GM18520 (cell line): ENCODE measurements around the gene ARHGEF10L.

Experiments
- ATAC-seq: cut with Tn5 transposase; IDR thresholded peaks from one replicate; pipeline ENCODE4 v1.9.1; 2021; ENCODE audit not compliant: unreplicated experiment

The ARHGEF10L gene

GRCh38 chr1:17670587-17671313, 131.3 kb downstream of the ARHGEF10L start:
- ATAC-seq: no peak

DNA sequence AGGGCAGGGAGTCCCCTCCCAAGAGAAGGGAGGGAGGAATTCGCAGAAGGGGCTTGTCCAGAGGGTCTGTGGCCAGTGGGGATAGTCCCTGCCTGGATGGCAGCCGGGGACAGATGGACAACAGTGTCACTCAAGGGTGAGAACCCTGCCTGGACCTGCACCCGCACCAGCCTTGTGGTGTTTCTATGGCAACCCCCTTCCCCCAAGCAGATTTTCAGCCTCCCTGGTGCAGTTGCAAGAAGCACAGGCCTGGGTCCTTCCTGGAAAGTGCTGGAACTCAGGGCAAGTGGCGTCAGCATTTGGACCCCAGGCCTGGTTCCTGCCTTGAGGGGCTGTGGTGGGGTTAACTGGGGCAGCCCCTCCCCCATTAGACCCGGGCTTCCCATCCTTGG, 131.8 kb downstream of the ARHGEF10L start:
- no peak for ATAC-seq

DNA sequence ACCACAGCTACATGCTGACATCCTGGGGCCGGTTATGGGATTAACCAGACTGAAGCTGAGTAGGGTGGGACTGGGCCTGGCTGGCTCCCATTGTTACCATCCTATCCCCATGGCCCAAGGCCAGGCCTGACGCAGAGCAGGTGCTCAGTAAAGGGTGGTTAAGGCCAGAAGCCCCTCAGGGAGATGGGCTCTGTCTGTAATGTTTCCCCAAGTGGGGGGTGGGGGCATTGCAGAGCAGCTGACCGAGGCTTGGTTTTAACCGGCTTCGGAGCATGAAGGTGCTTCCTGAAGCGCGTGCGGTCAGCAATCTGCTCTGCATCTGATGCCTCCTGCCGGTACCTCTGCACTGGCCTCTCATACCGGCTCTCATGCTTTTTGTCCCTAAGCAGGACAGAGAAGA, 132.2 kb downstream of the ARHGEF10L start:
- no peak for ATAC-seq

DNA sequence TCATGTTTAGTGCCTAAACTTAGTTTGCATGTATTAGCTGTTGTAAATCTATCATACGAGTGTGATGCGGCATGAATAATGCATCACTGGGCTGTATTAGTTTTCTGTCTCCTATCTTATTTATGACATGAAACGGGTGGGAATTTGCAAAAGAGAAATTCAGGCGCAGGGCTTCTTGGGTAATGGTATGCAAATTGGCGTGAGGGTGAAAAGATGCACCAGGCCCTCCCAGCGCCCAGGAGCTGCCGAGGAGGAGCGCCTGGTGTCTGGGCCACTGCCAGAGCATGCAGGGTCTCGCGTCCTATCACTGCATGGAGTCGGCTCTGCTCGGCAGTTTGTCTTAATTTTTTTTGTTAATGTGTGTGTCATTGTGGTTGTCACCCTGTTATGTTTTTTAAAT, 132.7 kb downstream of the ARHGEF10L start:
- ATAC-seq: no peak

DNA sequence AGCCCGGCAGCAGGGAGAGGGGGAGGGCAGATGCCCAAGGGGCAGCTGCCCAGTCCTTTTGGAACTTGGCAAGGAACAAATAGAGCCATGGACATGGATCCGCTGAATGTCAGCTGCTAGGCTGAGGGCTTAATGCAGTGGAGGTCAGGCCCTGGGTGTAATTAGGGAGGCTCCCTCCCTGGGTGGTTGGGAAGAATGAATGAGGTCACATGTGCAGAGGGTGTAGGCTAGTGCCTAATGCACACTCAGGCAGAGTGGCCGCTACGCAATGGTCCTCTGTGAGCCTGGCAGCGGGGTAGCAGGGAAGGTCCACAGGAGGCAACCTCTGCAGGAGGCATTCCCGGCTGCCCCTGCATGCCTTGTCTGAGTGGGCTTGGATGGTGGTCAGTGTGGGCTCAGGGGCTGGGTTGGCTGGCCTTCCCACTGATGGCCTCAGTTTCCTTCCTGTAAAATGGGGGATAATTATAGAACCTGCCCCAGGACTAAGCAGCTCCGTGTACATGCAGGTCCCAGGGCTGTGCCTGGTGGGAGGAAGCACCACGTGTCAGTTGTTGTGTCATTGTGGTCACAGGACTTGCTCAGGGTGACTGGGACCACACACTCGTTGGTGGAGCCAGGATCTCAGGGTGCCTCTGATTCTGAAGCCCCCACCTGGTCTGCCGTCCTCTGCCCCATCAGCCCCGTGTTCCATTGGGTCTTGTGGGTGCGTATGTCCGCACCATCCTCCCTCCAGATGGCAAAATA, 134.0 kb downstream of the ARHGEF10L start:
- no peak for ATAC-seq

GRCh38 chr1:17674726-17675500, 135.4 kb downstream of the ARHGEF10L start:
- ATAC-seq: no peak

GRCh38 chr1:17675744-17676143, 136.2 kb downstream of the ARHGEF10L start:
- ATAC-seq: no peak

GRCh38 chr1:17676387-17677060, 137.0 kb downstream of the ARHGEF10L start:
- no peak for ATAC-seq

- no peak for ATAC-seq
Observed at GRCh38 chr1:17678011-17678410, 138.5 kb downstream of the ARHGEF10L start.

DNA sequence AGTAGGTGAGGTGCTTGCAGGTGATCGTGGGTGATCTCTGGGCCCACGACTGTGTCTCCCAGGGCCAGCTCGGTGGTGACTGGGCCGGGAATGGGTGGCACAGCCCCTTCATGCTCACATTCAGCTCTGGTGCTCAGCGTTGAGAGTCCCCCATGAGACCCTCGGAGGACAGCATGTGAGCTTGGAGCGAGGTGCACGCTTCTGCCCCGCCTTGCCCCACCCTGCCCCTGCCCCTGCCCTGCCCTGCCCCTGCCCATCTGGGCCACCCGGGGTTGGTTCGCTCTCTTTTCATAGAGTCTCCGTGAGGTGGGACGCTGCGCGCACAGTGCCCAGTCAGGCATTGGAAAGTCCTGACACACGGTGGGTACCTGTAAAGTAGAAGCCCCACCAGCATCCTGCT, 140.4 kb downstream of the ARHGEF10L start:
- no peak for ATAC-seq

- ATAC-seq: no peak
Observed at GRCh38 chr1:17680308-17680707, 140.8 kb downstream of the ARHGEF10L start.

DNA sequence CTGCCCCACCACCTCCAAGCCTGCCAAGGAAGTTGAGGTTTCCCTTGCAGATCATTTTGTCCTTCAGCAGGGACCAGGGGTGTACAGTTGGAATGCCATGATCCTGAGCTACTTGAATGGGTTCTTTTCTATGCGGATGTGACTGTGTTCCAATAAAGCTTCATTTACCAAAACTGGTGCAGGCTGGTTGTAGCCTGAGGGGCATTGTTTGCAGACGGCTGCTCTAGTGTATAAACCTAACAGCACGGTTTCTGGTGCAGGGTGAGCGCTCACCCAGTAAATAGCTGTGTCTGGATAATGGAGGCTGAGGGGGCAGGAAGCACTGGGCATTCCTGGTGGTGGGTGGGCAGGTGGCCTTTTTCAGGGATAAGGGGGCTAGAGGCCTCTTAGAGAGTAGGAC, 142.9 kb downstream of the ARHGEF10L start:
- no peak for ATAC-seq

DNA sequence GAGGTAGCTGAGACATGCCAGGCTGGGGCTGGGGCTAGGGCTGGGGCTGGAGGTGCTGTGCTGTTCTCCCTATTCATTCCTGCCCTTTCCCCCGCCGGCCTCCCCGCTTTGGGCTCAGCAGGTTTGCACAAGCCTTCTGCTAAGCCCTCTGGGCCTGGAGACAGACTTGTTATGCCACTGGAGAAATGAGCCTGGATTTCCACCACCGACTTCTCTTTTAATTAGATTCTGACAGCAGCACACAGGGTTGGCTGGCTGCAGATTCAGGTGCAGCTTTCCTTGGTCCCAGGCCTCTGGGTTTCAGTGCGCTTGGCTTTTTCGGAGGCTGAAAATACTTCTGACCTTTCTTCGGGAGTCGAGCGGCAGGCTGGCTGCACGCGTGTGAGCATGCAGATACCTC, 144.1 kb downstream of the ARHGEF10L start:
- no peak for ATAC-seq

GRCh38 chr1:17684810-17685209, 145.3 kb downstream of the ARHGEF10L start:
- ATAC-seq: no peak

DNA sequence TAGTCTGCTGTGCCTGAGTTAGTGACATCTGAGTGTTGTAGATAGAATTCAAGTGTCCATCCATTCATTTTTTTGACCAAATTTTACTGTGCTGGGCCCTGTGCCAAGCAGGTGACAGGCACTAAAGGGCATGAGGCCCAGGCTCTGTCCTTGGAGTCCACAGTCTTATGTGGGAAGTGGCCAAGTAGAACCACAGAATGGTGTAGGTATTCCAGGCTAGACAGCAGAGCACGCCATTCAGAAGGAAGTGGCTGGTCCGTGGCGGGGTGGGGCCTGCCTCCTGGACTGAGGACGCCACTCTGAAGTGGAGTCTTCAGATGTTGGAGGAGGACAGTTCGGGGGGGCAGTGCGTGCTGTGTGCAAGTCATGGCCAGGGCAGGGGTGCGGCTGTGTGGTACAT, 146.8 kb downstream of the ARHGEF10L start:
- ATAC-seq: no peak

DNA sequence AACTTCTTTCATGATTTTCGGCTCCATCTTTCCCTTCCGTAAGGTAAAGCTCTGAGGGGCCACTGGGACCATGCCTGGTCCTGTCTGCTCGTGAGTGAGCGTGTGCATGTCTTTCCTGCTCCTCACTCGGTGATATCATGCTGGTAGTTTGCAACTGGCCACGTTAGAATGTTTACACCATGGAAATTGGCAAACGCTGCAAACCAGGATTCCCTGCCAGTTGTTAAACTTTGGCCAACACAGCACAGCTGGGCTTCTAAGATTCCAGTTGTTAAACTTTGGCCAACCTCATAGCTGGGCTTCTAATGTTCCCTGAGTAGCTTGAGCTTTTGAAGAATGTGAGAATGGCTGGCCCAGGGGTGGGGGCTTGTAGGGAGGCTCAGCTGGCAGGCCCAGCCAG, 147.6 kb downstream of the ARHGEF10L start:
- ATAC-seq: no peak

DNA sequence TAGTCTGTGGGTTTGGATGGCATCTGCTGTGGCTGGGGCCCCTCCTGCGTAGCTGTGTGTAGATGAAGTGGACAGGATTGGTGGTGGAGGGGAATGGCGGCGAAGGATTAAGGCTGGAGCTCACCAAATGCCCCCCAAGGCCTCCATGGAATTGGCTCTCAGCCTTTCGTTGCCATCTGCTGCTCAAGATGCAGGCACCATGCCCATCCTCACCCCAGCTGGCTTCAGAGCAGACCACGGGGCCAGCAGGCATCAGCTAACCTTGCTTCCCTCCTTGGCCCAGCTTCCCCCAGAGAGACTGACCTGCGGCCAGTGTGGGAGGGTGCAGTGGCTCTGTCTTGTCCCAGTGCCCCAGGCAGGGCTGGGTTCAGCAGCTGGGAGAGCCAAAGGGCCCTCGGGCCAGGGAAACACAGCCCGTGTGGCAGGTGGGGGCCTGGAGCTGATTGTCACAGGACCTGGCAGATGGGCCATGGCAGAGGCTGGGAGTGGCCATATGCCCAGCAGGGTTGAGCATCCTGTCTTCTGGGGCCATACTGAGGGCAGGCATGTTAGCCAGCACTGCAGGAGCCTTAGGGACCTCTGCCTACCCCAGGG, 148.8 kb downstream of the ARHGEF10L start:
- ATAC-seq: no peak

DNA sequence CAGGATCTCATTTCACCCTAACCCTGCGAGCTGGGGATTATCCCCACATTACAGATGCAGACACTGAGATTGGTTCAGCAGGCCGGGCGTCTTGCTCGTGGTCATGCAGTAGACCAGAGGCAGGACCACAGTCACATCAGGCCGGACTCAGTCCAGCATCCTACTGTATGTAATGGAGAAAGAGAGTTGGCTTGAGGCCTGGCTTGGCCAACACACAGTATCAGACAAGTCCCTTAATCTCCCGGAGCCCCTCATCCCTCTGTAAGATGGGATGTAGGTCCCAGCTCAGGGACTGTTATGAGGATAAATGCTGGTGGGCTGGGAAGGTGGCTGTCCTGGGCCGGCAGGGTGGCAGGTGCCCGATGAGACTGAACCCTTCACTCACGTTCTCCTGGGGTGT, 149.5 kb downstream of the ARHGEF10L start:
- no peak for ATAC-seq

DNA sequence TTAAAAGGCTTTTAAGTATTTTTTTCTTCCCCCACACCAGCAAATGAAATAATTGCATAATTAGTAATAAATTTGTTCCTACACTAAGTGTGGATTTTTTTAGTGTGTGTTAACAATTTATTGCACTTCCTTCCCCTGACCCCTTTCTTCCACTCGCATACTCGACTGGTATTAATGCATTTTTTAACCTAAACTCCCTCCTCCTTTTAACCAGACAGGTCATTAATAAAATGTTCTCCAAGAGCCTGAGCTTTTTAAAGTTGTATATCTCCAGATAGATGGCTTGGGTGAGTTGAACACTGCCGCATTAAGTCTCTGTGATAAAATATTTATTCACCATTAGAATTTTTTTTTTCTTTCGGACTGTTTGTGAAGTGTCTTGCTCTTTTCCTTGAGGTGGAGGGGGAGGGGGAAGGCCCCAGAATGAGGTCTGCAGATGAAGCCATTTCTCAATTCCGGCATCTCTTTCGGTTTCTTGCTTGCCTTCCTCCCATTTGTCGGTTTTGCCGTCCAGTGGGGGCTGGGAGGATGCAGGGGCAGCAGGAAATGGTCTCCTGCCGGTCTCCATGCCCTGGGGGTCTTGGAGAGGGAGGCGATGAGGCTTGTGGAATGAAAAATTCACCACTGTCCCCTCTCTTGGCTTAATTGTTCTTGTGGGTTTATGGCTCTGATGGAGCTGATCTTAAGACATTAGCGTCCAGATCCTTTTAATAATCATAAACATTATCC, 151.6 kb downstream of the ARHGEF10L start:
- ATAC-seq: no peak

DNA sequence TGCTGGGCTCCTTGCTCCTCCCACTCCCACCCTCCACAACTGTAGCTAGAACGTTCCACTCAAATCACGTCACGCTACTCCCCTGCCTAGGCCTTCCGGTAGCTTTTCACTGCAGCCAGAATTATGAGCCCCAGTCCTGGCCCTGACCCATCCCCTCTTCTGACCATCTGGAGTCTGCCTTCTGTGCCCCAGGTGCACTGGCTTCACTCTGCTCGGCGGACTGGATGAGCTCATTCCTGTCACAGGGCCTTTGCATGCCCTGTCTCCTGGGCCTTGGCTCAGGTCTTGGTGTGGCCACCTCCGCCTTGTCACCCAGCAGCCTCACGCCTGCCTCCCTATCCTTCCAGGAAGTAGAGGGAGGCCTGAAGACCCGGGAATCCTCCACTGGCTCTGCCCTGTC, 153.1 kb downstream of the ARHGEF10L start:
- ATAC-seq: no peak
